ENCODE measurements around the gene KRT32. TPM values are rescaled to one million over a fixed set of nuclear protein-coding genes. Genes with fewer than 3 reads are reported as not detected.

Gene KRT32
- total RNA-seq, 2 experiments from 2014 or later = not detected

GRCh38 chr17:41463746-41464145, 3.4 kb downstream of the KRT32 start:
- BruUV-seq (replicated peaks) = no TSS peak
- CTCF ChIA-PET (ENCODE audit: unreplicated experiment) = no interaction called here
- Histone ChIP-seq H3K4me3 (ENCODE audit: low read depth, low read length, poor library complexity, severe bottlenecking) (no peak overlapping the region), H3K79me2 (ENCODE audit: insufficient read depth, low read depth, low read length) (no peaks in the 10 kb centered on the region), H3K9me2 (ENCODE audit: insufficient read depth, low read length) (no peaks in the 10 kb centered on the region), H2AFZ (ENCODE audit: low read length) (no peak overlapping the region), H3K4me1 (ENCODE audit: insufficient read depth, low read length, poor library complexity, severe bottlenecking) (no peaks in the 10 kb centered on the region), H3K27ac (ENCODE audit: low read depth, low read length, poor library complexity, severe bottlenecking) (no peak overlapping the region), H3K4me2 (ENCODE audit: low read length) (no peak overlapping the region), H4K20me1 (ENCODE audit: insufficient read depth, low read length) (no peaks in the 10 kb centered on the region), H3K9me3 (ENCODE audit: low read length) (no peaks in the 10 kb centered on the region), H3K36me3 (ENCODE audit: insufficient read depth, low read length) (no peaks in the 10 kb centered on the region)
- POLR2A ChIA-PET = interaction anchor here (0.8 kb wide), 1 partner anchor 226 kb away, joined by 3 read pairs; no protein-coding TSS in a partner anchor
- TF ChIP-seq EZH2phosphoT487 (IDR thresholded peaks at IDR 0.05; ENCODE audit: borderline replicate concordance, low read depth, low read length) (no peak), CTCF (conservative IDR thresholded peaks at IDR 0.05; ENCODE audit: low read length) (no peak)
- no peak for DNase-seq (ENCODE audit: low spot score)
- intact Hi-C loops (cut with micrococcal nuclease; ENCODE audit: unreplicated experiment) = no loop called here

- no peak for DNase-seq (ENCODE audit: low spot score)
- H3K4me1 ChIP-seq (ENCODE audit: insufficient read depth, low read length, poor library complexity, severe bottlenecking) = no peaks in the 10 kb centered on the region
- H3K9me3 ChIP-seq (ENCODE audit: low read length) = no peaks in the 10 kb centered on the region
- H3K36me3 ChIP-seq (ENCODE audit: insufficient read depth, low read length) = no peaks in the 10 kb centered on the region
- H3K79me2 ChIP-seq (ENCODE audit: insufficient read depth, low read depth, low read length) = no peaks in the 10 kb centered on the region
- intact Hi-C loops (cut with micrococcal nuclease; ENCODE audit: unreplicated experiment) = no loop called here
- TF ChIP-seq CTCF (conservative IDR thresholded peaks at IDR 0.05; ENCODE audit: low read length) (no peak), EZH2phosphoT487 (IDR thresholded peaks at IDR 0.05; ENCODE audit: borderline replicate concordance, low read depth, low read length) (no peak)
- no peak overlapping the region for H3K27ac ChIP-seq (ENCODE audit: low read depth, low read length, poor library complexity, severe bottlenecking)
- no peak overlapping the region for H3K4me3 ChIP-seq (ENCODE audit: low read depth, low read length, poor library complexity, severe bottlenecking)
- BruUV-seq (replicated peaks) = no TSS peak
- POLR2A ChIA-PET = interaction anchor here (0.8 kb wide), 1 partner anchor 227 kb away, joined by 3 read pairs; no protein-coding TSS in a partner anchor
- H3K4me2 ChIP-seq (ENCODE audit: low read length) = no peak overlapping the region
- H3K9me2 ChIP-seq (ENCODE audit: insufficient read depth, low read length) = no peaks in the 10 kb centered on the region
- CTCF ChIA-PET (ENCODE audit: unreplicated experiment) = no interaction called here
- no peak overlapping the region for H2AFZ ChIP-seq (ENCODE audit: low read length)
- no peaks in the 10 kb centered on the region for H4K20me1 ChIP-seq (ENCODE audit: insufficient read depth, low read length)
Observed at GRCh38 chr17:41462705-41463104, 4.5 kb downstream of the KRT32 start.

GRCh38 chr17:41457676-41458075, 9.5 kb downstream of the KRT32 start:
- DNase-seq (ENCODE audit: low spot score) = no peak
- Histone ChIP-seq H3K4me1 (ENCODE audit: insufficient read depth, low read length, poor library complexity, severe bottlenecking) (no peaks in the 10 kb centered on the region), H4K20me1 (ENCODE audit: insufficient read depth, low read length) (no peaks in the 10 kb centered on the region), H3K4me2 (ENCODE audit: low read length) (no peak overlapping the region), H3K36me3 (ENCODE audit: insufficient read depth, low read length) (no peaks in the 10 kb centered on the region), H3K27ac (ENCODE audit: low read depth, low read length, poor library complexity, severe bottlenecking) (no peak overlapping the region), H3K9me3 (ENCODE audit: low read length) (no peaks in the 10 kb centered on the region), H3K4me3 (ENCODE audit: low read depth, low read length, poor library complexity, severe bottlenecking) (no peak overlapping the region), H2AFZ (ENCODE audit: low read length) (no peak overlapping the region), H3K79me2 (ENCODE audit: insufficient read depth, low read depth, low read length) (no peaks in the 10 kb centered on the region), H3K9me2 (ENCODE audit: insufficient read depth, low read length) (no peaks in the 10 kb centered on the region)
- no TSS peak for BruUV-seq (replicated peaks)
- ChIA-PET POLR2A (no interaction called here), CTCF (ENCODE audit: unreplicated experiment) (no interaction called here)
- TF ChIP-seq CTCF (conservative IDR thresholded peaks at IDR 0.05; ENCODE audit: low read length) (no peak), EZH2phosphoT487 (IDR thresholded peaks at IDR 0.05; ENCODE audit: borderline replicate concordance, low read depth, low read length) (no peak)
- intact Hi-C loops (cut with micrococcal nuclease; ENCODE audit: unreplicated experiment) = no loop called here
